Panc1 (cell line): ENCODE results near the gene AQP7.
"Not testable (repeated sequence)": the region's sequence is repeated elsewhere in the genome, so short reads cannot be mapped to it uniquely, and the experiment has no call there.

Experiments used
- SIN3A ChIP-seq: IDR thresholded peaks from 2 replicates; pipeline ENCODE4 v1.6.1; 2012; ENCODE audit warnings: low read depth, mild to moderate bottlenecking, low read length, moderate library complexity, borderline replicate concordance; ENCODE audit not compliant: insufficient read depth
- TF ChIP-seq, protein P1 (sequence below): fragments of 450-650 bp; IDR thresholded peaks from 2 replicates; pipeline ENCODE4 v1.5.1; 2017; ENCODE audit warnings: mild to moderate bottlenecking

DNA sequence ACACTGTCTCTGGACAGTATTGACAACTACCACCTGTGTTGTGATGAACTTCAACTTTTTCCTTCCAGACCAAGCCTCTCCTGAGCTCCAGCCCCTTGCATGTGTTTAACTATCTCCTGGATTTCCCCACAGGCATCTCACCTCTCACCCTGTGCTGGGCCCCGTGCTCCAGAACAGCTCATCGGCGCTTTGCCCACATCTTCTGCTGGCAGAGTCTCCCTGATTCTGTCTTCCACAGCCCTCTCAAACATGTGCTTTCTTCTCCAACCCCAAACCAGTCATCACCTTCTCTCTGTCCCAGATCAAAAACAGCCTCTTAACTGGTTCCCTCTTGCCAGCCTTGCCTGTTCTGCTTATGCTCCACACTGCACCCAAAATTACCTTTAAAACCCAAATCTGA, 8.4 kb downstream of the AQP7 start:
- TF ChIP-seq, protein P1, sequence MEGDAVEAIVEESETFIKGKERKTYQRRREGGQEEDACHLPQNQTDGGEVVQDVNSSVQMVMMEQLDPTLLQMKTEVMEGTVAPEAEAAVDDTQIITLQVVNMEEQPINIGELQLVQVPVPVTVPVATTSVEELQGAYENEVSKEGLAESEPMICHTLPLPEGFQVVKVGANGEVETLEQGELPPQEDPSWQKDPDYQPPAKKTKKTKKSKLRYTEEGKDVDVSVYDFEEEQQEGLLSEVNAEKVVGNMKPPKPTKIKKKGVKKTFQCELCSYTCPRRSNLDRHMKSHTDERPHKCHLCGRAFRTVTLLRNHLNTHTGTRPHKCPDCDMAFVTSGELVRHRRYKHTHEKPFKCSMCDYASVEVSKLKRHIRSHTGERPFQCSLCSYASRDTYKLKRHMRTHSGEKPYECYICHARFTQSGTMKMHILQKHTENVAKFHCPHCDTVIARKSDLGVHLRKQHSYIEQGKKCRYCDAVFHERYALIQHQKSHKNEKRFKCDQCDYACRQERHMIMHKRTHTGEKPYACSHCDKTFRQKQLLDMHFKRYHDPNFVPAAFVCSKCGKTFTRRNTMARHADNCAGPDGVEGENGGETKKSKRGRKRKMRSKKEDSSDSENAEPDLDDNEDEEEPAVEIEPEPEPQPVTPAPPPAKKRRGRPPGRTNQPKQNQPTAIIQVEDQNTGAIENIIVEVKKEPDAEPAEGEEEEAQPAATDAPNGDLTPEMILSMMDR = not testable (repeated sequence)
- TF ChIP-seq SIN3A = not testable (repeated sequence)
